ENCODE data around the gene PKIB. TPM values are rescaled to one million over a fixed set of nuclear protein-coding genes. Genes with fewer than 3 reads are reported as not detected.

The PKIB gene
- total and polyA plus RNA-seq, 2 donors (not counting 3 experiments of a cell fraction or from before 2014, with no cell fraction given), result not detected

DNA sequence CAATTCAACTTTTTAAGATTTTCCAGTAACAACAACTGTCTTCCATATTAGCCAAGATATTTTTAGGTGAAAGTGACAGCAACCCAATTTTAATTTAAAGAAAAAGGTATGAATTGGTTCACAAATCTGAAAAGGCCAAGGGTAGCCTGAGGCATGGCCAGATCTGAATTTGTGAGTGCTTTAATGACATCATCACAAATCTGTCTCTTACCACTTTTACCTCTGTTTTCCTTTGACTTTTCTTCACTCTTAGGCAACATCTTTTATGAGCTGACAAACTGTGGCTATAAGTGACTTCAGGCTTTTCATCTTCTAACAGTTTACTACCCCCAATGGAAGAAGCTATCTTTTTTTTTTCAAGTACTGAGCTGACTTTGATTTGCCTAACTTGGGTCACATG is 44.5 kb upstream of the PKIB start:
- H3K79me2 ChIP-seq (ENCODE audit: control insufficient read depth, insufficient read depth, low read length), result no peaks in the 10 kb centered on the region
- H3K36me3 ChIP-seq (ENCODE audit: control insufficient read depth in 2 of 2, extremely low read depth in 1 of 2, insufficient read depth in 2 of 2, low read length in 2 of 2), result no peaks in the 10 kb centered on the region
- dilution Hi-C loops (cut with MboI; ENCODE audit: extremely low pct_ligation_motif_present, low sequenced_read_pairs), result no loop called here
- H3K9ac ChIP-seq (replicated peaks; ENCODE audit: extremely low read depth, insufficient read depth, low read length), result no peak overlapping the region
- no peaks in the 10 kb centered on the region for H3K9me3 ChIP-seq (replicated peaks; ENCODE audit: control insufficient read depth, insufficient read depth, low read length)
- BruUV-seq (replicated peaks), result no TSS peak
- H3K27me3 ChIP-seq (ENCODE audit: control insufficient read depth in 2 of 2, insufficient read depth in 2 of 2, low read length in 2 of 2), result no peaks in the 10 kb centered on the region
- no peak overlapping the region for H3K27ac ChIP-seq (ENCODE audit: insufficient read depth, low read depth, low read length)
- POLR2A ChIA-PET, result no interaction called here
- FAIRE-seq (no peak), DNase-seq (ENCODE audit: low read depth, low spot score) (no peak)
- no peaks in the 10 kb centered on the region for H3K4me1 ChIP-seq (ENCODE audit: control insufficient read depth, extremely low read depth, insufficient read depth, low read length)
- H3K9me1 ChIP-seq (replicated peaks; ENCODE audit: control insufficient read depth, extremely low read depth, insufficient read depth, low read length), result no peaks in the 10 kb centered on the region
- intact Hi-C loops (cut with micrococcal nuclease), result no loop called here
- no peak overlapping the region for H3K4me2 ChIP-seq (ENCODE audit: insufficient read depth, low read length)
- H3K4me3 ChIP-seq (replicated peaks in 1 of 3; ENCODE audit: insufficient read depth in 1 of 3, low read depth in 1 of 3, low read length in 3 of 3), result no peak overlapping the region
- no peak for TF ChIP-seq POLR2AphosphoS5 (IDR thresholded peaks at IDR 0.05; ENCODE audit: insufficient read depth, low read depth, low read length)
- CTCF ChIA-PET, result no interaction called here
- H2AFZ ChIP-seq (ENCODE audit: low read depth, low read length), result no peak overlapping the region
- no peaks in the 10 kb centered on the region for H4K20me1 ChIP-seq (replicated peaks; ENCODE audit: control insufficient read depth, extremely low read depth, insufficient read depth, low read length)

GRCh38 chr6:122567034-122567433 is 43.2 kb upstream of the PKIB start:
- H3K9me1 ChIP-seq (replicated peaks; ENCODE audit: control insufficient read depth, extremely low read depth, insufficient read depth, low read length), result no peaks in the 10 kb centered on the region
- ChIA-PET CTCF (no interaction called here), POLR2A (no interaction called here)
- H3K4me1 ChIP-seq (ENCODE audit: control insufficient read depth, extremely low read depth, insufficient read depth, low read length), result no peaks in the 10 kb centered on the region
- BruUV-seq (replicated peaks), result no TSS peak
- DNase-seq (ENCODE audit: low read depth, low spot score) (no peak), FAIRE-seq (no peak)
- no peaks in the 10 kb centered on the region for H3K36me3 ChIP-seq (ENCODE audit: control insufficient read depth in 2 of 2, extremely low read depth in 1 of 2, insufficient read depth in 2 of 2, low read length in 2 of 2)
- no peak overlapping the region for H2AFZ ChIP-seq (ENCODE audit: low read depth, low read length)
- TF ChIP-seq CTCF (IDR thresholded peaks at IDR 0.05; ENCODE audit: extremely low read depth in 1 of 2, insufficient read depth in 1 of 2, low read depth in 1 of 2, low read length in 2 of 2) (no peak), POLR2AphosphoS5 (IDR thresholded peaks at IDR 0.05; ENCODE audit: insufficient read depth, low read depth, low read length) (no peak), POLR2A (IDR thresholded peaks at IDR 0.05; ENCODE audit: low read depth, low read length) (no peak), JUN (IDR thresholded peaks at IDR 0.05; ENCODE audit: borderline replicate concordance, insufficient read depth, insufficient read length, low read depth) (no peak), GATA2 (IDR thresholded peaks at IDR 0.05; ENCODE audit: insufficient read depth, insufficient read length, low read depth, low read length) (no peak), EZH2 (IDR thresholded peaks at IDR 0.05; ENCODE audit: borderline replicate concordance, low read depth, low read length, severe bottlenecking) (no peak), FOS (IDR thresholded peaks at IDR 0.05; ENCODE audit: borderline replicate concordance, insufficient read depth, low read length) (no peak), MAX (IDR thresholded peaks at IDR 0.05; ENCODE audit: insufficient read depth, insufficient read length) (no peak), MYC (IDR thresholded peaks at IDR 0.05; ENCODE audit: low read depth, low read length) (no peak)
- H3K27ac ChIP-seq (ENCODE audit: insufficient read depth, low read depth, low read length), result no peak overlapping the region
- no peaks in the 10 kb centered on the region for H4K20me1 ChIP-seq (replicated peaks; ENCODE audit: control insufficient read depth, extremely low read depth, insufficient read depth, low read length)
- no peak overlapping the region for H3K4me3 ChIP-seq (replicated peaks in 1 of 3; ENCODE audit: insufficient read depth in 1 of 3, low read depth in 1 of 3, low read length in 3 of 3)
- H3K4me2 ChIP-seq (ENCODE audit: insufficient read depth, low read length), result no peak overlapping the region
- dilution Hi-C loops (cut with MboI; ENCODE audit: extremely low pct_ligation_motif_present, low sequenced_read_pairs) (no loop called here), intact Hi-C loops (cut with micrococcal nuclease) (no loop called here)
- H3K27me3 ChIP-seq (ENCODE audit: control insufficient read depth in 2 of 2, insufficient read depth in 2 of 2, low read length in 2 of 2), result no peaks in the 10 kb centered on the region
- H3K79me2 ChIP-seq (ENCODE audit: control insufficient read depth, insufficient read depth, low read length), result no peaks in the 10 kb centered on the region
- H3K9ac ChIP-seq (replicated peaks; ENCODE audit: extremely low read depth, insufficient read depth, low read length), result no peak overlapping the region
- no peaks in the 10 kb centered on the region for H3K9me3 ChIP-seq (replicated peaks; ENCODE audit: control insufficient read depth, insufficient read depth, low read length)

All from endothelial cell of umbilical vein (primary cell).